GM12875 (cell line): Measurements from ENCODE around the gene PXN.
A peak's percentile ranks its signal among the peaks of the same experiment; 100 is the strongest.
"Not testable (repeated sequence)": the region's sequence is repeated elsewhere in the genome, so short reads cannot be mapped to it uniquely, and the experiment has no call there.

Experiments used
- H3K4me3 ChIP-seq: one replicate; pipeline ENCODE4 v1.5.1; 2011; ENCODE audit warnings: low read depth, low read length, control low read depth
- TF ChIP-seq, protein P1 (sequence below): IDR thresholded peaks from 2 replicates; pipeline ENCODE4 v1.5.1; 2011; ENCODE audit warnings: low read depth, mild to moderate bottlenecking, control low read depth, inconsistent platforms, low read length, moderate library complexity, borderline replicate concordance; ENCODE audit not compliant: insufficient read depth

The PXN gene

DNA sequence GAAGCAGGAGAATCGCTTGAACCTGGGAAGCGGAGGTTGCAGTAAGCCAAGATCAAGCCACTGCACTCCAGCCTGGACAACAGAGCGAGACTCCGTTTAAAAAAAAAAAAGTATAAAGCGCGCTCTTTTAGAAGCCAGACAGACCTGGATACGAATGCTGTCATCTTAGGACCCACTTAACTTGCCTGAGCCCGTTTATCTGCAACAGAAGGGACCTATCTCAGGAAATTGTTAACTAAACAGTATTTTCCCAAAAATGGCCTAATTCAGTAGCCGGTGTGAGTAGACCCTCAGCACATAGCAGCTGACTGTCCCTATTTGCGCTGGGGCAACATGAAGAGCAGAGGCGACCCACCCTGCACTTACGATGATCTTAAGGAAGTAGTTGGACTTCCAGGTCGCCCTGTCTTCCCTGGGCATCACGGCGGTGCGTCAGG is 65.1 kb downstream of the PXN start:
- peak overlapping the region; percentile 93 for H3K4me3 ChIP-seq
- TF ChIP-seq, protein P1, sequence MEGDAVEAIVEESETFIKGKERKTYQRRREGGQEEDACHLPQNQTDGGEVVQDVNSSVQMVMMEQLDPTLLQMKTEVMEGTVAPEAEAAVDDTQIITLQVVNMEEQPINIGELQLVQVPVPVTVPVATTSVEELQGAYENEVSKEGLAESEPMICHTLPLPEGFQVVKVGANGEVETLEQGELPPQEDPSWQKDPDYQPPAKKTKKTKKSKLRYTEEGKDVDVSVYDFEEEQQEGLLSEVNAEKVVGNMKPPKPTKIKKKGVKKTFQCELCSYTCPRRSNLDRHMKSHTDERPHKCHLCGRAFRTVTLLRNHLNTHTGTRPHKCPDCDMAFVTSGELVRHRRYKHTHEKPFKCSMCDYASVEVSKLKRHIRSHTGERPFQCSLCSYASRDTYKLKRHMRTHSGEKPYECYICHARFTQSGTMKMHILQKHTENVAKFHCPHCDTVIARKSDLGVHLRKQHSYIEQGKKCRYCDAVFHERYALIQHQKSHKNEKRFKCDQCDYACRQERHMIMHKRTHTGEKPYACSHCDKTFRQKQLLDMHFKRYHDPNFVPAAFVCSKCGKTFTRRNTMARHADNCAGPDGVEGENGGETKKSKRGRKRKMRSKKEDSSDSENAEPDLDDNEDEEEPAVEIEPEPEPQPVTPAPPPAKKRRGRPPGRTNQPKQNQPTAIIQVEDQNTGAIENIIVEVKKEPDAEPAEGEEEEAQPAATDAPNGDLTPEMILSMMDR: no peak

DNA sequence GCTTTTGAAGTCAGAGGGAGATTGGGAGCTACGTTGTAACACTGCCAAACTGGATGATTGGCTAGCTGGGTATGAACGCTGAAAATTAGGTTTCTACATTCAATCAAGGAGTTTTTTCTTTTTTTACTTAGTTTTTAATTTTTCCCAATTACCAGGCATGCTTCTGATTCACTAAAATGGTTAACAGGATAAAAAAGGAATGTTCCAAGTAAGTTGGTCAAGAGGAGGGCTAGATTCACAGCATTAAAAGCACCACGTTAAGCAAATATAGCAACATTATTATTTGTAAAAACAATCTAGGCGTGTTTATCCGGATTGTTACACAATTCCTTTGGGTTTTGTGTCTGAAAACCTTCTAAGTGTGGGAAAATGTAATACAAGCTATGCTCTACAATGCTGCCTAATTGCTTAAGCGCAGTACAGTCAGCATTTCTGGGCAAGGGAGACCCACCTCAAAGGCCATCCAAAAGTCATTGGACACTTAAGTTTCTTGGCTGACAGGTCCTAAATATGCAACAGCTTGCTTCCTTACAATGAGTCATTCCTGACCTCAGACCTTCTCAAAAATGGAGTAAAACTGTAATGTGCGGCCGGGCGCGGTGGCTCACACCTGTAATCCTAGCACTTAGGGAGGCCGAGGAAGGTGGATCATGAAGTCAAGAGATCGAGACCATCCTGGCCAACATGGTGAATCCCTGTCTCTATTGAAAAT is 65.8 kb downstream of the PXN start:
- TF ChIP-seq, protein P1: no peak

DNA sequence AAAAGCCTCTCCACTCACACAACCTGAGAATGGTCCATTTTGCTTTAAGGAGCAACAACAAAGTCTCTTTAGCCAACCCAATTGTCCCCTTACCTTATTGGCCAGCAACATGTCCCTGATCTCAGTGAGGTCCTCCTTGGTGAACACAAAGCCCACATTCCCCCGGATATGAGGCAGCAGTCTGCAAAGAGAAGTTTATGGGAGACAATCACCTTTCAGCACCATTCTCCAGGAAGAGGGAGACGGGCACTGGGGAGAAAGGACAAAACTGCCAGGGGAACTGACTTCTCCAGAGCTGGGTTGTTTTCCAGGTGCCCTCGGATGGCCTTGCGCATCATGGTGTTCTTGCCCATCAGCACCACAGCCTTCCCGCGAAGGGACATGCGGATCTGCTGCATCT is 66.5 kb downstream of the PXN start:
- TF ChIP-seq, protein P1: no peak
- H3K4me3 ChIP-seq: peak overlapping the region; percentile 93

More for the DNA sequence above, 65.8 kb downstream of the PXN start:
- H3K4me3 ChIP-seq: peak overlapping the region; percentile 93

DNA sequence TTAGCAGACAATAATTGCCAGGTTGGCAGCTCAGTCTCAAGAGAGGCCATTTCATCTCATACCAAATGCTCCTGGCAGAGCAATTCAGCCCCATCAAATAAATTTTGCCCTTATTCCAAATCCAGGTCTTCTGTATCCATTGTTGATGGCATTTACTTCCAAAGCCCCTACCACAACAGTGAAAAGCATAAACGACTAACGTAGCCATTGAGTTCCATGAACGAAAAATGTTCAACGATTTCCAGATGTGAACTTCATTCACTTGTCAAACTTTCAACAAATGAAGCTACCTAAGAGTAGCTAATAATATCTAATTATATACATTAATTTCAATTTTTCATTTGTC is 68.0 kb downstream of the PXN start:
- TF ChIP-seq, protein P1: no peak
- H3K4me3 ChIP-seq: no peak overlapping the region

DNA sequence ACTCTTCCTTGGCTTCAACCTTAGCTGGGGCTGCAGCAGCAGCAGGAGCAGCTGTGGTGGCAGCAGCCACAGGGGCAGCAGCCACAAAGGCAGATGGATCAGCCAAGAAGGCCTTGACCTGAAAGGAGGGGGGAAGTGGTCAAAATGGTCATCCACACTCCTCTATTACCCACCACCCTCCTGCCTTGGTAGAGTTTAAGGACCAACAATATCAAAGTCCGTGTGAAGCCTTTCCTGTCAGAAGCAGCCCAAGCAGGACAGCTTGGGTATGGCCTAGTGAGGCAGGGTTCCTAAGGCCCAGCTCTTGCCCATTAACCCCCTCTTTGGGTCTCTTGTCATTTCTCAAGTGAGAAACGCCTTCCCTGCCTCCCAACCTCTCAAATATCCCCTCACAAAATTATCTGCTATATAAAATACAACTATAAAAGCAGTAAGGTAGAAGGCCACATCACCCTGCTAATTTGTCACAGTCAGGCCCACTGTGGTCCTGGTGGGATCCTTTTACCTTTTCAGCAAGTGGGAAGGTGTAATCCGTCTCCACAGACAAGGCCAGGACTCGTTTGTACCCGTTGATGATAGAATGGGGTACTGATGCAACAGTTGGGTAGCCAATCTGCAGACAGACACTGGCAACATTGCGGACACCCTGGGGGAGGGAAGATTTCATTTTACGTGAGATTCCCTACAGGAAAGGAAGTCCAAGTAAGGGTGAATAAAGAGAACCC is 68.6 kb downstream of the PXN start:
- not testable (repeated sequence) for H3K4me3 ChIP-seq

DNA sequence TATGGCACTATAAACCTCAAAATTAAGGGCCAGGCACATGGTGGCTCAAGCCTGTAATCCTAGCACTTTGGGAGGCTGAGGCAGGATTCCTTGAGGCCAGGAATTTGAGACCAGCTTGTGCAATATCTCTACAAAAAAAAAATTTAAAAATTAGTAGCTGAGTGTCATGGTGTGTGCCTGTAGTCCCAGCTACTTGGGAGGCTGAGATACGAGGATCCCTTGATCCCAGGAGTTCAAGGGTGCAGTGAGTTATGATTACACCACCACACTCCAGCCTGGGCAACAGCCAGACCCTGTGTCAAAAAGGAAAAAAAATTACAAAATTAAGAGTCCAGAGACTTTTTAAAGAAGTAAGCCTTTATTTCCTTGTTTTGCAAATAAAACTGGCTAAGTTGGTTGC is 69.2 kb downstream of the PXN start:
- H3K4me3 ChIP-seq: no peak overlapping the region
- TF ChIP-seq, protein P1: no peak

DNA sequence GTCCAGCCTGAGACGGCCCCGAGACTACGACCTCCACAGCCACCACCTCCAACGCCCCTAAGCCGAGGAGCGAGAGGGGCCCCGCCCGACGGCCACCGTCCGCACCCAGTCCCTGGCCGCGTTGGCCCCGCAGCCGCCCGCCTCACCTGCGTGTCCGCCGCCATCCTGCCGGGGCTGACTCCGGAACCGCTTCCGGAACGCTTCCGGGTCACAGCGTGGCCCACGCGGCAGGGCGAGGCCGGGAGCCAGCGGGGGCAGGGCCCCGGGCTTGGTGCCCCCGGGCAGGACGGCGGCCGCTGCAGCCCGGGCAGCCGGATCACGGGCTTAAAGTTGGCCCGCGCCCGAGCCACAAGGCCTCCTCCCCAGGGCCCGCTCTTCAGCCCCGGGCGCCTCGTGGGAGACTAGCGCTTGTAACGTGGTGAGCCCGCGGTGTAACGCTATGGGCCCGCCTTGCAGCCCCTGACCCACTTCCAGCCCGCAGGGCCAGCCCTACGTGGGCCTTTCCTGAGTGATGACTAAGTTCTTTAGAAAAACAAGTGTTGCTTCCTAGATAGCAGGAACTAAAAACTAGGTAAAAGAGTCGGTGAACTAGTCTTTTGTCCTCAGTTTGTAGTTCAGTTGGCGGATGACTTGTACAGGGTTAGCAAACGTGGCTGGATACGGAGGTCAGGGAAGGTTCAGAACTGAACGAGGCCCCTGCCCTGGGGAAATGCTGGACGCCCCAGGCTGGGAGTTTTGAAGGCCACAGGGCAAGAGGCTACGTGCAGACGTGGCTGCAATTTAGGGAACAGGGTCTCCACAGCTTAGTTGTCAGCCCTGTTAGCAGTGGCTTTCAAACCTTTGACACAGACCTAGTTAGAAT is 70.8 kb downstream of the PXN start, which contains the start of gene GCN1:
Gene GCN1 (minus strand): TSS at position 182 of the 862 bp plus-strand sequence. CDS start 18 bp downstream, at position 164.
- H3K4me3 ChIP-seq: peak within 1 kb of the TSS; percentile 73
- TF ChIP-seq, protein P1: no peak
